SK-N-SH (cell line): Measurements from ENCODE around the gene PRRT1B.

Experiments used
- EP300 ChIP-seq, 2 experiments: IDR thresholded peaks; 2 replicates each; pipeline versions ENCODE4 v1.4.0 to v1.6.1; 2012; ENCODE audit warnings: borderline replicate concordance in 1 of 2, low read depth in 1 of 2, low read length in 1 of 2
- JUND ChIP-seq: IDR thresholded peaks from 2 replicates; pipeline ENCODE4 v1.4.0; 2012
- RAD21 ChIP-seq: IDR thresholded peaks from 2 replicates; pipeline ENCODE4 v1.6.1; 2012; ENCODE audit warnings: mild to moderate bottlenecking, low read length
- TF ChIP-seq, protein P1 (sequence below): fragments of 200-600 bp; sonication (generic); IDR thresholded peaks from 2 replicates; pipeline ENCODE4 v1.6.1; 2017; ENCODE audit warnings: antibody characterized with exemption, mild to moderate bottlenecking, moderate library complexity

DNA sequence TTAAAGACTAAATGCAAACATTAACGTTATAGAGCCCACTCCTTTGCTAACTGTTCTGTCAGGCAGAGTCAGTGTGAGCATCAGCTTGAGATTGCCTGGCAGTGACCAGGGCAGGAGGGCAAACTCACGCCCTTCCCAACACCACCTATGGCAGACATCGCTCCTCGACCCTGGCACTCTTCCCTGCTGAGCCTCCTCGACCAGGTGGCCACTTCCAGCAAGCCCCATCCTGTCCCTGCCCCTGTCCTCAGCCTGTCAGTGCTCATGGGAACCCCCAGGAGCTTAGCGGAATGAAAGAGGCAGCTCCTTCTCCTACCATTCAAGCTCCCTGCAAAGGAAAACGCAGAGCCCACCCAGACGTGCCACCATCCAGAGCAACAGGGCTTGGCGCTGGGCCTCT lies 42.0 kb downstream of the PRRT1B start:
- TF ChIP-seq EP300 (IDR thresholded peaks at IDR 0.05; ENCODE audit: borderline replicate concordance in 1 of 2, low read depth in 1 of 2, low read length in 1 of 2) (no peak), JUND (no peak), RAD21 (no peak)
- TF ChIP-seq, protein P1, sequence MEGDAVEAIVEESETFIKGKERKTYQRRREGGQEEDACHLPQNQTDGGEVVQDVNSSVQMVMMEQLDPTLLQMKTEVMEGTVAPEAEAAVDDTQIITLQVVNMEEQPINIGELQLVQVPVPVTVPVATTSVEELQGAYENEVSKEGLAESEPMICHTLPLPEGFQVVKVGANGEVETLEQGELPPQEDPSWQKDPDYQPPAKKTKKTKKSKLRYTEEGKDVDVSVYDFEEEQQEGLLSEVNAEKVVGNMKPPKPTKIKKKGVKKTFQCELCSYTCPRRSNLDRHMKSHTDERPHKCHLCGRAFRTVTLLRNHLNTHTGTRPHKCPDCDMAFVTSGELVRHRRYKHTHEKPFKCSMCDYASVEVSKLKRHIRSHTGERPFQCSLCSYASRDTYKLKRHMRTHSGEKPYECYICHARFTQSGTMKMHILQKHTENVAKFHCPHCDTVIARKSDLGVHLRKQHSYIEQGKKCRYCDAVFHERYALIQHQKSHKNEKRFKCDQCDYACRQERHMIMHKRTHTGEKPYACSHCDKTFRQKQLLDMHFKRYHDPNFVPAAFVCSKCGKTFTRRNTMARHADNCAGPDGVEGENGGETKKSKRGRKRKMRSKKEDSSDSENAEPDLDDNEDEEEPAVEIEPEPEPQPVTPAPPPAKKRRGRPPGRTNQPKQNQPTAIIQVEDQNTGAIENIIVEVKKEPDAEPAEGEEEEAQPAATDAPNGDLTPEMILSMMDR: no peak
